GM19043 (cell line): ENCODE measurements around the gene UPF1.
A peak's percentile ranks its signal among the peaks of the same experiment; 100 is the strongest.

Source experiments
- ATAC-seq: cut with Tn5 transposase; IDR thresholded peaks from one replicate; pipeline ENCODE4 v1.9.1; 2021; ENCODE audit warnings: low read depth; ENCODE audit not compliant: unreplicated experiment

The UPF1 gene

DNA sequence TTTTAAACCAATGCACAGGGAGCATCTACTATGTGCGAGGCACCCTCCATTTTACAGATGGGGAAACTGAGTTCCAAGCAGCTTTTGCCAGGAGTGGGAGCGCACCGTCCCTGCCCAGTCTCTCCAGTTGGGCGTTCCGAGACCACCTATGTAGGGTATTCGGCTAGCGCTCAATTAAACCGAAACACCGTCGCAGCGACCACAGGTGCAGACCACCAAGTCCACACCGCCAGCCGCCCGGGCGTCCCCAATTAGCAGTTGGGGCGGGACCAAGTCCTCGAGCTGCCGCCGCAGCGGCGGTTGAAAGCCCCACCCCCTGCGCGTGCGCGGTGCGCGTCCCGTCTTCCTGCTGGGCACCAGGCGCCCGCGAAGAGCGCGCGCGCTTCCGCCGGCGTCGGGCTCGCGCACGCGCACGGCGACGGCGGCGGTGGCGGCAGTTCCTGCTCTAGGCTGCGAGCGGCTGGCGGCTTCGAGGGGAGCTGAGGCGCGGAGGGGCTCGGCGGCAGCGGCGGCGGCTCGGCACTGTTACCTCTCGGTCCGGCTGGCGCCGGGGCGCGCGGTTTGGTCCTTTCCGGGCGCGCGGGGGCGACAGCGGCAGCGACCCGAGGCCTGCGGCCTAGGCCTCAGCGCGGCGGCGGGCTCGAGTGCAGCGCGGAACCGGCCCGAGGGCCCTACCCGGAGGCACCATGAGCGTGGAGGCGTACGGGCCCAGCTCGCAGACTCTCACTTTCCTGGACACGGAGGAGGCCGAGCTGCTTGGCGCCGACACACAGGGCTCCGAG is at the start of gene UPF1:
Gene UPF1, plus strand, starts transcription at position 436 of the 782 bp plus-strand sequence. Its CDS starts 251 bp downstream, at position 687.
- ATAC-seq = peak; percentile 74

DNA sequence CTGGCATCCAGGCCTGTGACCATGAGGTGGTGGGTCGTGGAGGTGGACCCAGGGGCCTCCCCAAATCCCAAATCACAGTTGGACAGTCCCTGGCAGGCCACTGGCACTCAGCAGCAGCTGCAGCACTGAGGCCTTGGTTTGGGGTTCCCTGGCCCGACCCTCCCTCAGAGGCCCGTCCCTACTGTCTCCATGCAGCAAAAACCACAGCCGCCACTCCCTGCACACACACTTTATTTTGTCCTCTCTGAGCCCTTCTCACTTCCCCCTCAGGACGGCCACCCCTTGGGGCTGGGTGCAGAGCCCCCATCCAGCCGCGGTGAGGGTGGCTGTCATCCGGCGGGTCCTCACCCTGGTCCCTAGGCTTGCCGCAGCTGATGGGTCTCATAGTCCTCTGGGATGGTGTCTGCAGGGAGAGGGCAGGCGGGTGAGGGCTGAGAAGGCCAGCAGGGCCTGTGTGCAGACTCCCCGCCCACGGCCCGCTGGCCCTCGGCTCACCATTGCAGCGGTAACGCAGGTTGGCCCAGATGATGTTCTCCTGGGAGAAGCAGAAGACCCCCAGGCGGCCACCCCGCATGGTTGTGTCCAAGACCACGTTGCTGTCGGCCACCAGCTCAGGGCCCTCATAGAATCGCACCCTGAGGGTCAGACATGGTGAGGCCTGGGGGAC is 49.1 kb upstream of the UPF1 start:
- no peak for ATAC-seq

DNA sequence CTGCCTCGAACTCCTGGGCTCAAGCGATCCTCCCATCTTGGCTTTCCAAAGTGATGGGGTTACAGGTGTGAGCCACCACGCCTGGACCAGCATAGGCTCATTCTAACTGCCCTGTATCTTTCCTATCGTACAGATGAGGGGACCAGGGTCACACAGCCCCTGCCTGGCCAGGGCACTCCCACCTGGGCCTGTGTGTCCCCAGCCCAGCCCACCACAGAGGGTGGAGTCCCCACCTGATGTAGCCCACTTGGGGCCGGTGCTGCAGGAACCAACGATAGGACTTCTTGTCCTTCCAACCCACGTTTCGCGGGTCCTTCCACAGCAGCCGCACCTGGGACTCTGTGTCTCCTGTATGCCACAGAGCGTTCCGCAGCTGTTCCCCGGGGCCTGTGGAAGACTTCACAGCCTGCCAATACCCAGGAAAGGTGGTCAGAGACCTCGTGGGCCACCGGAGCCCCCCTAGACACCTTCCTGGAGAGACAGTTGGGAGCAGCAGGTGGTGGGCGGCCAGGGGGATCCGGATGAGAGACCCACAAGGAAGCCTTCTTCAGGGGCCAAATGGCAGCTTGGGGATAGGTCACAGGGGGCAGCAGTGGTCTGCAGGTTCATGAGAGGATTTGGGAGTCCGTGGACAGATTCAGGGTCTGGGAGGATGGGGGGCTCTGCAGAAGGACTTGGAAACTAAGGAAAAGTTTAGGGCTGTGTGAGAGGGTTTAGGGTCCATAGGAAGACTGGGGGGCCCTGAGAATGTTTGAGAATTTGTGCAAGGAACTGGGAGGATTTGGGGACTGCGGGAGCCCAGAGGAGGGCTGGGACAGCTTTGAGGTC is 47.6 kb upstream of the UPF1 start:
- ATAC-seq = no peak

DNA sequence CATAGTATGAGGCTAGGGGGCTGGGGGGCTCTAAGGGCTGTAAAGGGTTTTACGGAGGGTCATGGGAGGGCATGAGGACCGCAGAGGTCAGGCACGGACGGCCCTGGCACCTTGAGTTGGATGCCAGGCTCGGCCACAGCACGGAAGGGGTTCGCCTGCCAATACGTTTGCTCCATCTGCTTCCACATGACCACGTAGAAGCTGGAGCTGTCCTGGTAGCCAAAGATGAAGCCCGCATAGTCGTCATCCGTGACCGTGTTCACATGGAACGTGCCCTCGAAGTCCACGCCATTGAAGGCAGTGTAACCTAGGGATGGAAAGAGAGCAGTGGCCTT is 47.0 kb upstream of the UPF1 start:
- ATAC-seq = no peak

DNA sequence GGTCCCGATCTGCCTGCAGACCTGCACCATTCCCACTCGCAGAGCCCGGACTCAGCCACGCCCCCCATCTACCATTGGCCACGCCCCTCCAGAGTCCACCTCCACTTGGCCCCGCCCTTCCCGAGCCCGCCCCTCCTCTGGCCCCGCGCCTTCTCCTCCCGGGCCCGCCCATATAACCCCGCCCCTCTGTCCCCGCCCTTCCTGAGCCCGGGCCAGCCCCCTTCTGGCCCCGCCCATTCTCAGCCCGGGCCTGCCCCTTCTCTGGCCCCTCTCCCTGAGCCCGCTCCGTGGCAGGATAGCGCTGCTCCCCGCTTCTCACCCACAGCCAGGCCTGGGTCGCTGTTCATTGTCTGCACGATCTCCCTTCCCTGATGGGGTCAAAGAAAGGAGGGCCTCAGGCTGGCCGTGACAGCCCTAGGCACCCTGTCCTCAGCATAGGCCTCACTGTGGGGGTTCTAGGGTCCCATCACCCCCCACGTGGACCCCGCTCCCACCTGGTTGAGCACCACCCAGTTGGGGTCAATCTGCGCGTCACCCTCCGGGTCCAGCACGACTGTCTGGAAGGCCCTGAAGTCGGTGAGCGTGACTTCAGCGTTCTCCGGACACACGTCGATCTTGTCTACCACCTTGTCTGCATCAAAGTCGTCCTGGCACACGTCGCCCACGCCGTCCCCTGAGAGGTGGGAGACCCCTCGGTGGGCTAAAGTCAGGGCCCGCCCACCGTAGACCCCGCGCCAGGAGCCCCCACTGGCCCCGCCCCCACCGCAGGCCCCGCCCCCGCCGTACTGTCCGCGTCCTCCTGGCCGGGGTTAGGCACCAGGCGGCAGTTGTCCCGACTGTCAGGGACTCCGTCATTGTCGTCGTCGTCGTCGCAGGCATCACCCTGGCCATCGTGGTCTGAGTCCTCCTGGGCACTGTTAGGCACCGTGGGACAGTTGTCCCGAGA is 46.3 kb upstream of the UPF1 start:
- no peak for ATAC-seq

DNA sequence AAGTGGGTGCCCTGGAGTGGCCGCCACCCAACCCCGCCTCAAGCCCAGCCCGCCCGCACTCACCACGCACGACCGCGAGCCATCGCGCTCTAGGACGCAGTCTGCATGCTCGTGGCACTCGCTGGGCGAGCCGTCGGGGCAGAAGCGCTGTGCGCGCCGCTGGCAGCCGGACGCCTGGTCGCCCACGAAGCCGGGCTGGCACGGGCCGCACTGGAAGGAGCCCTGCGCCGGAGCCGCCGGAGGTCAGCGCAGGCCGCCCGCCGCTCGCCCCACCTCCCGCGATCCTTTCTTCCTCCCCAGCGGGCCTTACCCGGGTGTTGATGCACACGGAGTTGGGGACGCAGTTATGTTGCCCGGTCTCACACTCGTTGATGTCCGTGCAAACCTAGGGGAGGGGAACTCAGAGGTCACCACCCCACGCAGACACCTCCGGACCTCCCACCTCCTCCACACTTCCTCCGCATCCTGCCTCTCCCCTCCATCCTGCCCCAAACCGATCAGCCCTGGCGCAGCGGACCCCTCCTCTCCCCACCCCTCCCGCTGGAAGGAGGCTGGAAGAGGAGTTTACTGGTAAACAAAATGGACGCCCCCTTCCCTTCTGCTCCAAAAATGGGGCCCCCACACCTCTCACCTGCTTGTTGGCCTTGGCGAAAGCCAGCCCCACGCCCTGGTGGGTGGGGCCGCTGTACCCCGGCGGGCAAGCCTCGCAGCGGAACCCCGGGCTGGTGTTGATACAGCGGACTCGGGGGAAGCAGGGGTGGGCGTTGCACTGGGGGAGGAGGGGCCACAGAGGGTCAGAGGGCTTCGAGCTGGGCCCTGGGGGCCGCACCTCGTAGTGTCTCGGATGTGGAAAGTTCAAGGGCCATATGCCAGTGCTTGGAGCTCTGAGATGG is 43.0 kb upstream of the UPF1 start:
- no peak for ATAC-seq

DNA sequence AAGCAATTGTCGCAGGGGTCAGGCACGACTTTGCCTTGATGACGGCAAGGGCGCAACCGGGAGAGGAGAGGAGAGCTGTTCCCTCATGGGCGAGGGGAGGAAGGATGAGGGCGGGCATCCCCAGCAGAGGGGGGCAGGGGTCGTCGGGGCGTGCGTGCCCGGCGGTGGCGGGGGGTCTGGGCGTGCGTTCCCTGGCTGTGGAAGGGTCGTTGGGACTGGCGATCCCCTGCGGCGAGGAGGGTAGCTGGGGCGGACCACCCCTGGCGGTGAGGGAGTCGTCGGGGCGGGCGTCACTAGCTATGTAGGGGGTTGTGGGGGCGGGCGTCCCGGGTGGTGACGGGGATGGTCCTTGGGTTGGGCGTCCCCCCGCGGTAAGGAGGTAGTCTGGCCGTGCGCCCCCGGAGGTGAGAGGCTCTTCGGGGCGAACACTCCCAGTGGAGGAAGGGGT is 42.3 kb upstream of the UPF1 start:
- ATAC-seq = no peak

DNA sequence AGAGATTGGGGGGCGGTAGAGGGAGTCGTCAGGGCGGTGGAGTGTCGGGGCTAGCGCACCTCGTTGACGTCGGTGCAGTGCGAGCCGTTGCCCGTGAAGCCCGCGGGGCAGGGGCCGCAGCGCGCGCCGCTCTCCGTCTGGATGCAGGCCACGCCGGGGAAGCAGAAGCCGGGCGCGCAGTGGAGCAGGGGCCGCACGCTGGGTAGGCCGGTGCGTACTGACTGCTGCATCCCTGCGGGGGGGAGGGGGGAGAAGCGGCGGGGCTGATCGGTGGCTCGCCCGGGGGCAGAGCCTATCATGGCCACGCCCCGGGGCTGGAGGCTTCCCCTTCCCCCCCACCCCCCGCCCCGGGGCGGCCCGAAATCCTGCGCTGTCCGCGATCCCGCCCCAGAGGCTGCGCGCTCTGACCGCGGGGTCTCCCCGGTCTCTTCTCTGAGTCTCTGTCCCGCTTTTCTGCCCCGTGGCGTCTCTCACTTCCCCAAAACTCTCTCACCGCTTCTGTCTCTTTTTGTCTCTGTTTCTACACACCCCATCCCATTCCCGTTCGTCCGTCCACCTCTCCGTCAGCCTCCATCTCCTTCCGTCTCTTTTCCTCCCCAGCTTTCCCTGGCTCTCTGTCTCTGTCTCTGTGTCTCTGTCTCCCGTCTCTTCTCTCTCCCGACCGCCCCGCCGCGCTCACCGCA is 41.7 kb upstream of the UPF1 start:
- ATAC-seq = no peak

DNA sequence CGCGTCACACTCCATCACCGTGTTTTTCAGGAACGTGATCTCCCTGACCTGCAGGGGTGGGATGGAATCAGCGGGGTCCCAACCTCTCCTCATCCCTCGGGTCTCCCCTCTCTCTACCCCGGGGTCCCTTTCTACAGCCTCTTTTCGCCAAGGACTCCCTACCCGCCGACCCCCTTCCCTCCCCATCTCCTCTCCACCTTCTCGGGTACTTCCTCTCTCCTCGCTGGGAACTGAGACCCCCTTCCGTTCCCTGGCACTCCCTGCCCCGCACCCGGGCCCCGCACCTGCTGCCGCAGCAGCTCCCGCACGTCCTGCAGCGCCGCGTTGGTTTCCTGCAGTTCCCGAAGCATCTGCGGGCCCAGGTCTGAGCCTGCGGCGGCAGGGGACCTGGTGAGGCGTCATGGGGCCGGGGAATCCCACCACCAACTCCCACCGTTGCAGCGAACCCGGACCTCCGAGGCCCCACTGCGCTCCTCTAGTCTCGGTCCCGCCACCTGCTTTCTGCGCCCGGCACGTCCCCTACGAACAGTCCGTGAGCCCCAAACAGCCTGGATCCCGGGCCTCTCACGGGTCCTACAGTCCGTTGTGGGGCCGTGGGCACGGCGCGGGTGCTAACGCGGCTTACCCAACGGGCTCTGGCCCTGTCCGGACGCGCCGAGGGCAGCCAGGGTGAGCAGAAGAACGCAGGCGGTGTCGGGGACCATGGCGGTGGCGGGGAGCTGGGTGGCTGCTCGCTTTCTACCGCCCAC is 41.0 kb upstream of the UPF1 start, which contains the start of gene COMP:
Gene COMP, minus strand, starts transcription at position 740 of the 749 bp plus-strand sequence. Its CDS starts 36 bp downstream, at position 704.
- ATAC-seq = no peak

DNA sequence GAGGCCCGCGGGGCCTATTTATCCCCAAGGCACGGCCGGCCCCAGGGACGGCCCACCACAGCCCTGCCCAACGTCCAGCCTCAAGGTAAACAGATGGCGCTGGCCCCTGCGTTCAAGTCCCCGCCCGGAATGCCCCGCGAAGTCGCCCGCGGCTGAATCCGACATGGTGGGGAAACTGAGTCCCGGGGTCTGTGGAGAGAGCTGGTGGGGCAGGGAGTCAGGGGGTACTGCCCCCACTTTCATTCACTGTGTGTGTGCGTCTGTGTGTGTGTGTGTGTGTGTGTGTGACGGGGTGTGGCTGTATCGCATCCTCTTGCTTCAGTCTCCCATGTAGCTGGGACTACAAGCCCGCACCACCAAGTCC is 40.5 kb upstream of the UPF1 start:
- ATAC-seq = no peak

DNA sequence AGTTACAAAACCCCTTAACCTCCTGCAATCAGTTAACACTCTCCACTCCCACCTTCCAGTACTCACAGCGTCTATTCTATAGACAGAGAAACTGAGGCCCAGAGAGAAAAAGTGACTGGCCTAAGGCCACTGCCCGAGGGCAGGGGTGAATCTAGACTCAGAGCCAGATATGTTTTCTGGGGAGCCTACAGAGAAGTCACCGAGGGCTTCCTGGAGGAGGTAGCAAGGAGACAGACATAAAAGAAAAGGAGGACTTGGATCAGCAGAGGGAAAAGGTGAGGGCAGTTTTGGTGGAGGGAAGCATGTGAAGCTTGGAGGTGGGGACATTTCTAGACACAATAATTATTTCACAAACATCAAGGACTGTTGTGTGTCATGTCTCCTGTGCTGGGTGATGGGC is 39.1 kb upstream of the UPF1 start:
- ATAC-seq = no peak

DNA sequence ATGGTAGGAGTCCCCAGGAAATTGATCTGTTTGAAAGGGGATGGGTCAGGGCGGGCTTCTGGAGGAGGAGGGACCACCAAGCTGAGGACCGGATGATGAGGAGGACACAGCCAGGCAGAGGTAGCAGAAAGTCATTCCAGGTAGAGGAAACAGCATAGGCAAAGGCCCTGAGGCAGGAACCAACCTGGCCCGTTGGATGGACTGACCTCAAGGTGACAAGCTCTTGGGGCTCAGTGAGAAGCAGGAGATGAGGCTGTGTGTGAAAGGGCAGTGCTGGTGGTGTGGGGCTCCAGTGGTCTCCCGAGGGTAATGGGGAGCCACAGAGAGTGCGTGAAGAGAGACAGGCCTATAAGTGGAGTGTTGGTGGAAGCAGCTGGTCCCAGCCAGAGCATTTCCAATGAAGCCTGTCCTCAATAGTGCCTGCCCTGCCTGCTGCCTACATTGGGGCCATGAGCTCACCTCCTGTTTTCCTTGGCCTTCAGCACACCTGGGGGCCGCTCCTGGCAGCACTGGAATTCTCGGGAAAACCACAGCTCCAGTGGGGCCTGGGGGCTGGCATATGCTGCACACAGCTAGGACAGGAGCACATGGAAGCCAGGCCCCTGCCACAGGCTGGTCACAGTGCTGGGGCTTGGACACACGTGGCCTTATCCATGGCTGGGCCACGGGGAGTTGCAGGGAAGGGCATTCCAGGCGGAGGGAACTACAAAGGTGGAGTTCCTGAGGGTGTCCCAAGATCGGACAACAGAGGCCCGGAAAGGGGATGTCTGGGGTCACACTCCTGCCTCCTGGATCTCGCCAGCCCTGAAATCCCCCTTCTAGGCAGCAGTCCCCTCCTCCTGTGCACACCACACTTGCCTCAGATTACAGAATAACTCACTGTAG is 38.4 kb upstream of the UPF1 start:
- no peak for ATAC-seq

DNA sequence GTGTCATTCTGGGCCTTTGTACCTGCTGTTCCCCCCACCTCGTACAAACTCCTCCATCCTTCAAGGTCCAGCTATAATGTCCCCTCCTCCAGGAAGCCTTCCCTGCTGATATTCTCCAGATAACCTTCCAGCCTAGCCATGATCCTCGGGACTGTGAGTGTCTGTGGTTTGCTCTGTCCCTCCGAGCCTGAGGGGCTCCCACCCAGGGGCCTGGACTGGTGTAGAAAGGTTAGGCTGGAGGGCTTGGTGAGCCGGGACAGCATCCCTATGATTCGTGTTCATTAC is 37.8 kb upstream of the UPF1 start:
- no peak for ATAC-seq

DNA sequence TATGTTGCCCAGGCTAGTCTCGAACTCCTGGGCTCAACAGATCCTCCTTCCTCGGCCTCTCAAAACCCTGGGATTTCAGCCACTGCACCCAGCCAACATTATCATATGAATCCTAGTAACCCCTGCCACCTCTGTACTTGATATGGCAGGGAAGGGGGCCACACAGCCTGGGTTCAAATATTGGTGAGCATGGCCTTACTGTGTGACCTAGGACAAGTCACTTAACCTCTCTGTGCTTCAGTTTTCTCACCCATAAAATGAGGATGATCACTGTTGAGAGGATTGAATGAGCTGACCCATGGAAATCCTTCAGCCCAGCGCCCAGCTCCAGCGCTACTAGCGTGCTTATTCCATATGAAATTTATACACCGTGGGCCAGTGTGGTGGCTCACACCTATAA is 37.1 kb upstream of the UPF1 start:
- no peak for ATAC-seq

DNA sequence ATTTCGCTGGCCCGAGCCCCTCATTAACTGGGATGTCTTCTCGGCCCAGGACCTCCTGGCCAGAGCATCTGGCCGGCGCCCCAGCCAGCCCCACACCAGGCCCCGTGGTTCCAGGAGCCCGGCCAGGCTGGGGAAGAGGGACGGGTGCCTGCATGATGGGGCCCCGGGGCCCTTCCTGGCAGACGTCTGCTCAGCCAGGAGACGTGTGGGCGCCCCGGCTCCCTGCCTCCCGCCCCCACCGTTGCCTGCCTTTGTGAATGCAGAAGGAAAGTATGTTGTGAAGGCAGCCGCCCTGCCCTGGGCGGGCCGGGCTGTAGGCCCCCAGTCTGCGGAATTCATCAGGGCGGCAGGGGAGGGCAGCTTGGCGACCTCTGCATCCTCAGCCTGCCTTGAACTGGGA is 36.2 kb upstream of the UPF1 start:
- ATAC-seq = no peak

DNA sequence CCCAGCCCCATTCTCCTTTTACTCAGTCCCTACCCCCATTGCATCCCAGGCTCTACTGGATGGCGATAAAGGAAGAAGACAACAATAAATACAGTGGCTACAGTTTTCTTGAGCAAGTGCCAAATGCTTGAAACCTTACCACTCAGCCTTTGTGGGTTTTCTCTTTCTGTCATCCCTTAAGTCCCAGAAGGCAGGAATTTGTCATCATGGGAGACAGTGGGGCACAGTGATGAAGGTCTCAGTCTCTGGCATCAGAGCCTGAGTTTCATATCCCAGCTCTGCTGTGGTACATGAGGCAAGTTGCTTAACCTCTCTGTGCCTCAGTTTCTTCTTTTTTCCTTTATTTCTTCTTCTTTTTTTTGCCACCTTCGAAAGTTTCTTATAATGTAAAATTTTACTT is 35.5 kb upstream of the UPF1 start:
- no peak for ATAC-seq
